Uterus (tissue), 4 donors: ENCODE results near the gene KLHL30. TPM values are rescaled to one million over a fixed set of nuclear protein-coding genes. Genes with fewer than 3 reads are reported as not detected.

ENCODE experiments used
- DNase-seq, 2 donors: peaks; one replicate each; pipeline ENCODE4 v3.0.0-alpha.2; 2019 to 2020
- H3K27ac ChIP-seq, 2 donors: fragments of 200-600 bp; sonication (generic); 1 replicate in 1 of 2; 2 replicates in 1 of 2; pipeline ENCODE4 v1.5.1; 2016 to 2018
- H3K27me3 ChIP-seq, 2 donors: fragments of 200-600 bp; sonication (generic); one replicate each; pipeline ENCODE4 v1.5.1; 2018 to 2019; ENCODE audit warnings: control low read depth in 1 of 2
- H3K36me3 ChIP-seq, 2 donors: fragments of 200-600 bp; sonication (generic); one replicate each; pipeline ENCODE4 v1.5.1; 2019; ENCODE audit warnings: control low read depth in 1 of 2
- H3K4me1 ChIP-seq, 2 donors: fragments of 200-600 bp; sonication (generic); one replicate each; pipeline ENCODE4 v1.5.1; 2018 to 2019; ENCODE audit warnings: control low read depth in 1 of 2
- H3K4me3 ChIP-seq, 2 donors: fragments of 200-600 bp; sonication (generic); 1 replicate in 1 of 2; 2 replicates in 1 of 2; pipeline ENCODE4 v1.5.1; 2018 to 2019; ENCODE audit warnings: mild to moderate bottlenecking in 1 of 2
- H3K9me3 ChIP-seq, 2 donors: fragments of 200-600 bp; sonication (generic); one replicate each; pipeline ENCODE4 v1.5.1; 2019; ENCODE audit warnings: control low read depth in 1 of 2
- CTCF ChIP-seq, 4 experiments: fragments of 200-600 bp in 2 of 4; fragments of 450-650 bp in 2 of 4; sonication (generic) in 2 of 4; IDR thresholded peaks; one replicate each; pipeline ENCODE4 v1.5.1; 2016 to 2019; ENCODE audit warnings: antibody characterized with exemption in 4 of 4, mild to moderate bottlenecking in 2 of 4, moderate library complexity in 1 of 4
- POLR2A ChIP-seq, 2 donors: fragments of 450-650 bp; IDR thresholded peaks; one replicate each; pipeline ENCODE4 v1.6.1; 2016; ENCODE audit warnings: antibody characterized with exemption in 2 of 2, mild to moderate bottlenecking in 1 of 2, moderate library complexity in 1 of 2
- intact Hi-C: fragments of 100-400 bp; cut with DNase I; formaldehyde crosslinking; loops from one replicate; pipeline ENCODE4 v1.15.1; 2023; ENCODE audit warnings: low total_unique reads
- total RNA-seq, 4 donors: library from RNA; depleted of rRNA in 3 of 4; stranded (reverse); fragments of >200 nt in 3 of 4; gene quantifications; one replicate each; pipeline versions ENCODE4 v1.1.0 to v1.2.4, GENCODE V29; 2014 to 2023
- donor health status: DM: yes; HTN: yes; CAD: no.

KLHL30 gene
- total RNA-seq, 4 donors from 2014 or later: under 0.01 to 3.3 (median 0.62) TPM; not detected in 1

- intact Hi-C loops: no loop called here
Observed at GRCh38 chr2:238100821-238101771, 37.4 kb upstream of the KLHL30 start.

GRCh38 chr2:238101891-238102841 lies 36.3 kb upstream of the KLHL30 start:
- intact Hi-C loops: no loop called here
- H3K9me3 ChIP-seq: no peaks in the 10 kb centered on the region
- H3K27ac ChIP-seq: no peak overlapping the region
- H3K36me3 ChIP-seq: no peaks in the 10 kb centered on the region
- H3K27me3 ChIP-seq: no peaks in the 10 kb centered on the region
- H3K4me3 ChIP-seq: no peak overlapping the region
- no peak for TF ChIP-seq CTCF (IDR thresholded peaks at IDR 0.05)
- TF ChIP-seq POLR2A (IDR thresholded peaks at IDR 0.05): no peak
- H3K4me1 ChIP-seq: no peaks in the 10 kb centered on the region
- peak in 1 of 2 donors; percentile 8 for DNase-seq

More at GRCh38 chr2:238100821-238101771, 37.4 kb upstream of the KLHL30 start:
- no peaks in the 10 kb centered on the region for H3K27me3 ChIP-seq
- no peaks in the 10 kb centered on the region for H3K36me3 ChIP-seq
- DNase-seq: peak; percentile 7 to 13
- no peak overlapping the region for H3K27ac ChIP-seq
- no peaks in the 10 kb centered on the region for H3K4me1 ChIP-seq
- no peak for TF ChIP-seq CTCF (IDR thresholded peaks at IDR 0.05)
- no peak for TF ChIP-seq POLR2A (IDR thresholded peaks at IDR 0.05)
- H3K4me3 ChIP-seq: no peak overlapping the region
- no peaks in the 10 kb centered on the region for H3K9me3 ChIP-seq

- H3K4me1 ChIP-seq: no peaks in the 10 kb centered on the region
- H3K27ac ChIP-seq: no peak overlapping the region
- H3K36me3 ChIP-seq: no peaks in the 10 kb centered on the region
- no peaks in the 10 kb centered on the region for H3K27me3 ChIP-seq
- H3K4me3 ChIP-seq: no peak overlapping the region
- intact Hi-C loops: no loop called here
- TF ChIP-seq POLR2A (IDR thresholded peaks at IDR 0.05) (no peak), CTCF (IDR thresholded peaks at IDR 0.05) (no peak)
- H3K9me3 ChIP-seq: no peaks in the 10 kb centered on the region
- peak in 1 of 2 donors; percentile 7 for DNase-seq
Observed at GRCh38 chr2:238102865-238103264, 35.6 kb upstream of the KLHL30 start.

- H3K36me3 ChIP-seq: no peaks in the 10 kb centered on the region
- H3K9me3 ChIP-seq: no peaks in the 10 kb centered on the region
- intact Hi-C loops: no loop called here
- no peak for TF ChIP-seq POLR2A (IDR thresholded peaks at IDR 0.05)
- TF ChIP-seq CTCF (IDR thresholded peaks at IDR 0.05): no peak
- H3K4me1 ChIP-seq: no peaks in the 10 kb centered on the region
- H3K27ac ChIP-seq: no peak overlapping the region
- no peak overlapping the region for H3K4me3 ChIP-seq
- DNase-seq: peak in 1 of 2 donors; percentile 9
- no peaks in the 10 kb centered on the region for H3K27me3 ChIP-seq
Observed at GRCh38 chr2:238103465-238104225, 34.8 kb upstream of the KLHL30 start.
